HEK293 (cell line): ENCODE data around the gene METTL6.

Source experiments
- FEZF1 ChIP-seq: fragments of 450-650 bp; formaldehyde crosslinking; IDR thresholded peaks from 2 replicates; pipeline ENCODE4 v1.5.1; 2016; ENCODE audit warnings: missing biosample characterization, missing genetic modification characterization
- GFI1B ChIP-seq: fragments of 450-650 bp; formaldehyde crosslinking; IDR thresholded peaks from 2 replicates; pipeline ENCODE4 v1.5.1; 2016; ENCODE audit warnings: missing biosample characterization, missing genetic modification characterization
- HOXD13 ChIP-seq: sonication (generic); formaldehyde crosslinking; IDR thresholded peaks from 2 replicates; pipeline ENCODE4 v1.8.0; 2022; ENCODE audit warnings: missing genetic modification reagents, borderline replicate concordance
- IKZF3 ChIP-seq: fragments of 450-650 bp; IDR thresholded peaks from 2 replicates; pipeline ENCODE4 v1.5.0; 2018; ENCODE audit warnings: missing biosample characterization, mild to moderate bottlenecking, missing genetic modification characterization, moderate library complexity
- KLF9 ChIP-seq: fragments of 450-650 bp; formaldehyde crosslinking; IDR thresholded peaks from 2 replicates; pipeline ENCODE4 v1.5.1; 2016; ENCODE audit warnings: missing biosample characterization, missing genetic modification characterization, low read depth
- MEIS1 ChIP-seq: sonication (generic); formaldehyde crosslinking; IDR thresholded peaks from 2 replicates; pipeline ENCODE4 v1.8.1; 2022; ENCODE audit warnings: missing genetic modification reagents, mild to moderate bottlenecking, borderline replicate concordance
- SCRT2 ChIP-seq: fragments of 450-650 bp; formaldehyde crosslinking; IDR thresholded peaks from 2 replicates; pipeline ENCODE4 v1.5.1; 2016; ENCODE audit warnings: missing biosample characterization, missing genetic modification characterization
- SETDB1 ChIP-seq: IDR thresholded peaks from one replicate; pipeline ENCODE4 v1.6.1; 2017; ENCODE audit warnings: mild to moderate bottlenecking, low read length, moderate library complexity, mixed read lengths; ENCODE audit not compliant: insufficient read length
- TCF7L2 ChIP-seq: IDR thresholded peaks from 2 replicates; pipeline ENCODE4 v1.6.1; 2011; ENCODE audit warnings: low read depth, mild to moderate bottlenecking, inconsistent platforms, low read length, moderate library complexity, borderline replicate concordance
- ZBTB17 ChIP-seq: fragments of 450-650 bp; formaldehyde crosslinking; IDR thresholded peaks from 2 replicates; pipeline ENCODE4 v1.5.1; 2016; ENCODE audit warnings: missing biosample characterization, missing genetic modification characterization
- ZBTB21 ChIP-seq: fragments of 450-650 bp; formaldehyde crosslinking; IDR thresholded peaks from 2 replicates; pipeline ENCODE4 v1.5.1; 2017; ENCODE audit warnings: missing biosample characterization, missing genetic modification characterization
- ZBTB48 ChIP-seq: fragments of 450-650 bp; formaldehyde crosslinking; IDR thresholded peaks from 2 replicates; pipeline ENCODE4 v1.5.1; 2016; ENCODE audit warnings: missing biosample characterization, missing genetic modification characterization
- ZBTB7A ChIP-seq: fragments of 450-650 bp; formaldehyde crosslinking; IDR thresholded peaks from 2 replicates; pipeline ENCODE4 v1.5.1; 2016; ENCODE audit warnings: low read depth, missing biosample characterization, missing genetic modification characterization
- ZNF175 ChIP-seq: fragments of 450-650 bp; formaldehyde crosslinking; IDR thresholded peaks from 2 replicates; pipeline ENCODE4 v1.5.1; 2016; ENCODE audit warnings: missing biosample characterization, missing genetic modification characterization
- ZNF19 ChIP-seq: fragments of 450-650 bp; formaldehyde crosslinking; IDR thresholded peaks from 2 replicates; pipeline ENCODE4; 2016; ENCODE audit warnings: missing biosample characterization, missing genetic modification characterization, low read depth
- ZNF24 ChIP-seq: fragments of 450-650 bp; formaldehyde crosslinking; IDR thresholded peaks from 2 replicates; pipeline ENCODE4 v1.5.1; 2016; ENCODE audit warnings: missing biosample characterization, missing genetic modification characterization
- ZNF274 ChIP-seq, 2 experiments: fragments of 200-500 bp in 1 of 2; fragments of 450-650 bp in 1 of 2; sonication (Bioruptor generic) in 1 of 2; formaldehyde crosslinking in 1 of 2; IDR thresholded peaks; 2 replicates each; pipeline versions ENCODE4 v1.5.1 to v1.6.1; 2014 to 2016; ENCODE audit warnings: borderline replicate concordance in 1 of 2, inconsistent platforms in 1 of 2, low read length in 1 of 2, missing biosample characterization in 1 of 2, missing genetic modification characterization in 1 of 2
- ZNF311 ChIP-seq: fragments of 450-650 bp; formaldehyde crosslinking; IDR thresholded peaks from 2 replicates; pipeline ENCODE4 v1.5.1; 2017; ENCODE audit warnings: missing biosample characterization, missing genetic modification characterization, borderline replicate concordance
- ZNF341 ChIP-seq: fragments of 450-650 bp; formaldehyde crosslinking; IDR thresholded peaks from 2 replicates; pipeline ENCODE4; 2016; ENCODE audit warnings: low read depth, missing biosample characterization, missing genetic modification characterization
- ZNF433 ChIP-seq: fragments of 450-650 bp; formaldehyde crosslinking; IDR thresholded peaks from 2 replicates; pipeline ENCODE4 v1.5.1; 2016; ENCODE audit warnings: missing biosample characterization, missing genetic modification characterization, low read depth
- ZNF48 ChIP-seq: fragments of 450-650 bp; formaldehyde crosslinking; IDR thresholded peaks from 2 replicates; pipeline ENCODE4 v1.5.1; 2016; ENCODE audit warnings: missing biosample characterization, missing genetic modification characterization
- ZNF548 ChIP-seq: fragments of 450-650 bp; formaldehyde crosslinking; IDR thresholded peaks from 2 replicates; pipeline ENCODE4 v1.5.1; 2016; ENCODE audit warnings: missing biosample characterization, missing genetic modification characterization
- ZNF571 ChIP-seq: fragments of 450-650 bp; formaldehyde crosslinking; IDR thresholded peaks from 2 replicates; pipeline ENCODE4 v1.5.0; 2017; ENCODE audit warnings: missing biosample characterization, missing genetic modification characterization
- ZNF596 ChIP-seq: fragments of 450-650 bp; IDR thresholded peaks from 2 replicates; pipeline ENCODE4 v1.5.0; 2018; ENCODE audit warnings: missing biosample characterization, mild to moderate bottlenecking, missing genetic modification characterization, moderate library complexity
- ZNF785 ChIP-seq: fragments of 450-650 bp; formaldehyde crosslinking; IDR thresholded peaks from 2 replicates; pipeline ENCODE4 v1.5.1; 2016; ENCODE audit warnings: missing biosample characterization, missing genetic modification characterization
- ZNF791 ChIP-seq: fragments of 450-650 bp; formaldehyde crosslinking; IDR thresholded peaks from 2 replicates; pipeline ENCODE4 v1.5.1; 2016; ENCODE audit warnings: missing biosample characterization, missing genetic modification characterization
- TF ChIP-seq, protein P1 (sequence below): fragments of 450-650 bp; formaldehyde crosslinking; IDR thresholded peaks from 2 replicates; pipeline ENCODE4 v1.5.1; 2016; ENCODE audit warnings: missing biosample characterization, missing genetic modification characterization
- TF ChIP-seq, protein P2 (sequence below): fragments of 450-650 bp; formaldehyde crosslinking; IDR thresholded peaks from 2 replicates; pipeline ENCODE4 v1.5.1; 2016; ENCODE audit warnings: missing biosample characterization, missing genetic modification characterization
- TF ChIP-seq, protein P3 (sequence below): fragments of 450-650 bp; formaldehyde crosslinking; IDR thresholded peaks from 2 replicates; pipeline ENCODE4 v1.5.1; 2016; ENCODE audit warnings: missing biosample characterization, missing genetic modification characterization
- TF ChIP-seq, protein P4 (sequence below): fragments of 450-650 bp; formaldehyde crosslinking; IDR thresholded peaks from 2 replicates; pipeline ENCODE4 v1.5.1; 2017; ENCODE audit warnings: missing biosample characterization, missing genetic modification characterization
- TF ChIP-seq, protein P5 (sequence below): fragments of 450-650 bp; formaldehyde crosslinking; IDR thresholded peaks from 2 replicates; pipeline ENCODE4 v1.5.1; 2016; ENCODE audit warnings: missing biosample characterization, missing genetic modification characterization, low read depth
- TF ChIP-seq, protein P6 (sequence below): fragments of 450-650 bp; IDR thresholded peaks from 2 replicates; pipeline ENCODE4 v1.5.1; 2018; ENCODE audit warnings: missing biosample characterization, mild to moderate bottlenecking, missing genetic modification characterization

METTL6 gene

DNA sequence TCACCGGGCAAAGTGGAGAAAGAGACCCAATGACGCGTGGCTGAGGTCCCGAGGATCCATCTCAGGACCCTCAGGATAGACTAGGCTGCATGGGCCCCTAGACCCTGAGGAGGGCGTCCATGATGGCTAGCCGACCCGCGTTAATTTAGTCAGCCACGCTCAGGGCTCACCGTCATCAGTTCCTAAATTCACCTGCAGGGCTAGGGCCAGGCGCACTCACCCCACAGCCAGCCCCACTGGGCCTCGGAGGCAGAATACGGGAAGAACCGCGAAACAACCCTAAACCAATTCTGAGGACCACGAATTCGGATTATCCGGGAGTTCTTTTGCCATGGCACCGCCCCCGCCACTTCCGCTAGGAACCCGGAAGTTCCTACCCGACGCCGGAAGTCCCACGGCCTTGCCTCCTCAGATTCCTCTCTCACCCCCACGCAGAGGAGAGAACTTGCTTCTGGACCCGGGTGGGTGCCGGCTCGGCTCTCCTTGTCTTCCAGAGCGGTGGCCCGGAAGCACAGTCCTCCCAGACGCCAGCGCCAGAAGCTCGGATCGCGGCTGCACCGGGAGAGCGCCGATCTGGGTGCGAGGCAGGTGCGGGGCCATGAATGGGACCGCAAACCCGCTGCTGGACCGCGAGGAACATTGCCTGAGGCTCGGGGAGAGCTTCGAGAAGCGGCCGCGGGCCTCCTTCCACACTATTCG, at the start of gene METTL6, which contains the start of gene EAF1 (continued):
- no peak for TF ChIP-seq ZNF274 (IDR thresholded peaks at IDR 0.05; ENCODE audit: low read length)
- TF ChIP-seq ZNF274 (tag by site-specific recombination; IDR thresholded peaks at IDR 0.05; ENCODE audit: borderline replicate concordance): no peak
- TF ChIP-seq KLF9: peak; percentile 60
- TF ChIP-seq, protein P1, sequence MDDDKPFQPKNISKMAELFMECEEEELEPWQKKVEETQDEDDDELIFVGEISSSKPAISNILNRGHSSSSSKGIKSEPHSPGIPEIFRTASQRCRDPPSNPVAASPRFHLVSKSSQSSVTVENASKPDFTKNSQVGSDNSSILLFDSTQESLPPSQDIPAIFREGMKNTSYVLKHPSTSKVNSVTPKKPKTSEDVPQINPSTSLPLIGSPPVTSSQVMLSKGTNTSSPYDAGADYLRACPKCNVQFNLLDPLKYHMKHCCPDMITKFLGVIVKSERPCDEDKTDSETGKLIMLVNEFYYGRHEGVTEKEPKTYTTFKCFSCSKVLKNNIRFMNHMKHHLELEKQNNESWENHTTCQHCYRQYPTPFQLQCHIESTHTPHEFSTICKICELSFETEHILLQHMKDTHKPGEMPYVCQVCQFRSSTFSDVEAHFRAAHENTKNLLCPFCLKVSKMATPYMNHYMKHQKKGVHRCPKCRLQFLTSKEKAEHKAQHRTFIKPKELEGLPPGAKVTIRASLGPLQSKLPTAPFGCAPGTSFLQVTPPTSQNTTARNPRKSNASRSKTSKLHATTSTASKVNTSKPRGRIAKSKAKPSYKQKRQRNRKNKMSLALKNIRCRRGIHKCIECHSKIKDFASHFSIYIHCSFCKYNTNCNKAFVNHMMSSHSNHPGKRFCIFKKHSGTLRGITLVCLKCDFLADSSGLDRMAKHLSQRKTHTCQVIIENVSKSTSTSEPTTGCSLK: no peak
- TF ChIP-seq, protein P2, sequence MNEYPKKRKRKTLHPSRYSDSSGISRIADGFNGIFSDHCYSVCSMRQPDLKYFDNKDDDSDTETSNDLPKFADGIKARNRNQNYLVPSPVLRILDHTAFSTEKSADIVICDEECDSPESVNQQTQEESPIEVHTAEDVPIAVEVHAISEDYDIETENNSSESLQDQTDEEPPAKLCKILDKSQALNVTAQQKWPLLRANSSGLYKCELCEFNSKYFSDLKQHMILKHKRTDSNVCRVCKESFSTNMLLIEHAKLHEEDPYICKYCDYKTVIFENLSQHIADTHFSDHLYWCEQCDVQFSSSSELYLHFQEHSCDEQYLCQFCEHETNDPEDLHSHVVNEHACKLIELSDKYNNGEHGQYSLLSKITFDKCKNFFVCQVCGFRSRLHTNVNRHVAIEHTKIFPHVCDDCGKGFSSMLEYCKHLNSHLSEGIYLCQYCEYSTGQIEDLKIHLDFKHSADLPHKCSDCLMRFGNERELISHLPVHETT (tag by site-specific recombination): no peak
- TF ChIP-seq, protein P3, sequence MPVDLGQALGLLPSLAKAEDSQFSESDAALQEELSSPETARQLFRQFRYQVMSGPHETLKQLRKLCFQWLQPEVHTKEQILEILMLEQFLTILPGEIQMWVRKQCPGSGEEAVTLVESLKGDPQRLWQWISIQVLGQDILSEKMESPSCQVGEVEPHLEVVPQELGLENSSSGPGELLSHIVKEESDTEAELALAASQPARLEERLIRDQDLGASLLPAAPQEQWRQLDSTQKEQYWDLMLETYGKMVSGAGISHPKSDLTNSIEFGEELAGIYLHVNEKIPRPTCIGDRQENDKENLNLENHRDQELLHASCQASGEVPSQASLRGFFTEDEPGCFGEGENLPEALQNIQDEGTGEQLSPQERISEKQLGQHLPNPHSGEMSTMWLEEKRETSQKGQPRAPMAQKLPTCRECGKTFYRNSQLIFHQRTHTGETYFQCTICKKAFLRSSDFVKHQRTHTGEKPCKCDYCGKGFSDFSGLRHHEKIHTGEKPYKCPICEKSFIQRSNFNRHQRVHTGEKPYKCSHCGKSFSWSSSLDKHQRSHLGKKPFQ (tag by site-specific recombination): no peak
- no peak for TF ChIP-seq ZBTB21 (tag by site-specific recombination)
- TF ChIP-seq ZNF548 (tag by site-specific recombination): no peak
- TF ChIP-seq IKZF3 (tag by site-specific recombination): no peak
- TF ChIP-seq SETDB1: no peak
- no peak for TF ChIP-seq SCRT2 (tag by site-specific recombination)
- no peak for TF ChIP-seq ZNF48 (tag by site-specific recombination)
- TF ChIP-seq ZBTB48 (tag by site-specific recombination): peak; percentile 70; the same call in 1 of the 2 replicates
- no peak for TF ChIP-seq MEIS1 (CRISPR knock-in tag)
- no peak for TF ChIP-seq FEZF1 (tag by site-specific recombination)
- no peak for TF ChIP-seq ZNF311 (tag by site-specific recombination)
- TF ChIP-seq, protein P4, sequence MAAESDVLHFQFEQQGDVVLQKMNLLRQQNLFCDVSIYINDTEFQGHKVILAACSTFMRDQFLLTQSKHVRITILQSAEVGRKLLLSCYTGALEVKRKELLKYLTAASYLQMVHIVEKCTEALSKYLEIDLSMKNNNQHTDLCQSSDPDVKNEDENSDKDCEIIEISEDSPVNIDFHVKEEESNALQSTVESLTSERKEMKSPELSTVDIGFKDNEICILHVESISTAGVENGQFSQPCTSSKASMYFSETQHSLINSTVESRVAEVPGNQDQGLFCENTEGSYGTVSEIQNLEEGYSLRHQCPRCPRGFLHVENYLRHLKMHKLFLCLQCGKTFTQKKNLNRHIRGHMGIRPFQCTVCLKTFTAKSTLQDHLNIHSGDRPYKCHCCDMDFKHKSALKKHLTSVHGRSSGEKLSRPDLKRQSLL: no peak
- TF ChIP-seq ZNF791 (tag by site-specific recombination): no peak
- TF ChIP-seq ZBTB17 (tag by site-specific recombination): peak; percentile 98
- TF ChIP-seq ZBTB7A (tag by site-specific recombination): no peak
- no peak for TF ChIP-seq TCF7L2
- peak; percentile 63; the same call in 1 of the 2 replicates for TF ChIP-seq ZNF341
- no peak for TF ChIP-seq ZNF24 (tag by site-specific recombination)
- TF ChIP-seq ZNF785 (tag by site-specific recombination): no peak
- TF ChIP-seq, protein P5, sequence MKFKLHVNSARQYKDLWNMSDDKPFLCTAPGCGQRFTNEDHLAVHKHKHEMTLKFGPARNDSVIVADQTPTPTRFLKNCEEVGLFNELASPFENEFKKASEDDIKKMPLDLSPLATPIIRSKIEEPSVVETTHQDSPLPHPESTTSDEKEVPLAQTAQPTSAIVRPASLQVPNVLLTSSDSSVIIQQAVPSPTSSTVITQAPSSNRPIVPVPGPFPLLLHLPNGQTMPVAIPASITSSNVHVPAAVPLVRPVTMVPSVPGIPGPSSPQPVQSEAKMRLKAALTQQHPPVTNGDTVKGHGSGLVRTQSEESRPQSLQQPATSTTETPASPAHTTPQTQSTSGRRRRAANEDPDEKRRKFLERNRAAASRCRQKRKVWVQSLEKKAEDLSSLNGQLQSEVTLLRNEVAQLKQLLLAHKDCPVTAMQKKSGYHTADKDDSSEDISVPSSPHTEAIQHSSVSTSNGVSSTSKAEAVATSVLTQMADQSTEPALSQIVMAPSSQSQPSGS (tag by site-specific recombination): 0 out of 2 replicates have a peak, but pooled peaks have one; percentile 1
- no peak for TF ChIP-seq HOXD13 (CRISPR knock-in tag)
- TF ChIP-seq ZNF571 (tag by site-specific recombination): no peak
- TF ChIP-seq ZNF175 (tag by site-specific recombination): no peak
- TF ChIP-seq ZNF19 (tag by site-specific recombination): no peak
- TF ChIP-seq ZNF596: no peak
- TF ChIP-seq, protein P6, sequence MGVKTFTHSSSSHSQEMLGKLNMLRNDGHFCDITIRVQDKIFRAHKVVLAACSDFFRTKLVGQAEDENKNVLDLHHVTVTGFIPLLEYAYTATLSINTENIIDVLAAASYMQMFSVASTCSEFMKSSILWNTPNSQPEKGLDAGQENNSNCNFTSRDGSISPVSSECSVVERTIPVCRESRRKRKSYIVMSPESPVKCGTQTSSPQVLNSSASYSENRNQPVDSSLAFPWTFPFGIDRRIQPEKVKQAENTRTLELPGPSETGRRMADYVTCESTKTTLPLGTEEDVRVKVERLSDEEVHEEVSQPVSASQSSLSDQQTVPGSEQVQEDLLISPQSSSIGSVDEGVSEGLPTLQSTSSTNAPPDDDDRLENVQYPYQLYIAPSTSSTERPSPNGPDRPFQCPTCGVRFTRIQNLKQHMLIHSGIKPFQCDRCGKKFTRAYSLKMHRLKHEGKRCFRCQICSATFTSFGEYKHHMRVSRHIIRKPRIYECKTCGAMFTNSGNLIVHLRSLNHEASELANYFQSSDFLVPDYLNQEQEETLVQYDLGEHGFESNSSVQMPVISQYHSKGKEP (tag by site-specific recombination): no peak
- no peak for TF ChIP-seq ZNF433 (tag by site-specific recombination)
- TF ChIP-seq GFI1B (tag by site-specific recombination): no peak
